ENCODE measurements around the gene TMEM238. TPM values are rescaled to one million over a fixed set of nuclear protein-coding genes. Genes with fewer than 3 reads are reported as not detected.

Gene TMEM238
- total and polyA plus RNA-seq, 4 donors: 0.08 to 0.54 (median 0.47) TPM

DNA sequence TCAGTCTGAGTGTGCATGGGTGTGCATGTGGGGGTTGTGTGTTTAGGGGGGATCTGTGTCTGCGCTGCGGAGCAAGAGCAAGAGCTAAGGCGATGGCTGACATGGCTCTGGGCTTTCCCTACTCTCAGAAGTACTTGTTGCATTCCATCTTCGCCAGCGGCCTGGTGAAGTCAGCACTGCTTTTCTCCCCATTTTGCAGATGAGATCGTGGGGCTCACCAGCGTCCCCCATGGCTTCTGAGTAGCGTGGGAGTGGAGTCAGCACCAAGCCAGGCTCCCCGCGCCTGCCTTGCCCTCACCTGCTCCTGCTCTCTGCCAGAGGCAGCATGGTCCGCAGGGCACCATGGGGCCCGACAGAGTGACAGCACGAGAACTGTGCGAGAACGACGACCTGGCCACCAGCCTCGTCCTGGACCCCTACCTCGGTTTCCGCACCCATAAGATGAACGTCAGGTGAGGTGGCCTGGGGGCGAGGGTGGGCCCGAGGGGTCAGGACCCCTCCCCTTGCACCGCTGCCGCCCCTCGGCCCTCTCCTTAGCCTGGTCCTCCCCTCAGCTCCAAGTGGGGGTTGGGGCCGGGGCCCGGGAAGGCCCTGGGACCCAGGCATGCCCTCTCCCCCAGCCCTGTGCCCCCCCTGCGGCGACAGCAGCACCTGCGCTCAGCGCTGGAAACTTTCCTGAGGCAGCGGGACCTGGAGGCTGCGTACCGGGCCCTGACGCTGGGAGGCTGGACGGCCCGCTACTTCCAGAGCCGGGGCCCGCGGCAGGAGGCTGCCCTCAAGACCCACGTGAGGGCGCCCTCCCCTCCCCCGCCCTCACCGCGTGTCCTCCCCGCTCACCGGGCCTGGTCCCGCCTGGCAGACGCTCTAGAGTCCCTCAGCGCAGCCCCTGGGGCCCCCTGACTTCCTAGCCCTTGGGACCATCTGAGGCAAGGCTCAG is 42.2 kb downstream of the TMEM238 start:
- TF ChIP-seq, protein P1, sequence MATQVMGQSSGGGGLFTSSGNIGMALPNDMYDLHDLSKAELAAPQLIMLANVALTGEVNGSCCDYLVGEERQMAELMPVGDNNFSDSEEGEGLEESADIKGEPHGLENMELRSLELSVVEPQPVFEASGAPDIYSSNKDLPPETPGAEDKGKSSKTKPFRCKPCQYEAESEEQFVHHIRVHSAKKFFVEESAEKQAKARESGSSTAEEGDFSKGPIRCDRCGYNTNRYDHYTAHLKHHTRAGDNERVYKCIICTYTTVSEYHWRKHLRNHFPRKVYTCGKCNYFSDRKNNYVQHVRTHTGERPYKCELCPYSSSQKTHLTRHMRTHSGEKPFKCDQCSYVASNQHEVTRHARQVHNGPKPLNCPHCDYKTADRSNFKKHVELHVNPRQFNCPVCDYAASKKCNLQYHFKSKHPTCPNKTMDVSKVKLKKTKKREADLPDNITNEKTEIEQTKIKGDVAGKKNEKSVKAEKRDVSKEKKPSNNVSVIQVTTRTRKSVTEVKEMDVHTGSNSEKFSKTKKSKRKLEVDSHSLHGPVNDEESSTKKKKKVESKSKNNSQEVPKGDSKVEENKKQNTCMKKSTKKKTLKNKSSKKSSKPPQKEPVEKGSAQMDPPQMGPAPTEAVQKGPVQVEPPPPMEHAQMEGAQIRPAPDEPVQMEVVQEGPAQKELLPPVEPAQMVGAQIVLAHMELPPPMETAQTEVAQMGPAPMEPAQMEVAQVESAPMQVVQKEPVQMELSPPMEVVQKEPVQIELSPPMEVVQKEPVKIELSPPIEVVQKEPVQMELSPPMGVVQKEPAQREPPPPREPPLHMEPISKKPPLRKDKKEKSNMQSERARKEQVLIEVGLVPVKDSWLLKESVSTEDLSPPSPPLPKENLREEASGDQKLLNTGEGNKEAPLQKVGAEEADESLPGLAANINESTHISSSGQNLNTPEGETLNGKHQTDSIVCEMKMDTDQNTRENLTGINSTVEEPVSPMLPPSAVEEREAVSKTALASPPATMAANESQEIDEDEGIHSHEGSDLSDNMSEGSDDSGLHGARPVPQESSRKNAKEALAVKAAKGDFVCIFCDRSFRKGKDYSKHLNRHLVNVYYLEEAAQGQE (IDR thresholded peaks at IDR 0.05): no peak
- TF ChIP-seq, protein P2, sequence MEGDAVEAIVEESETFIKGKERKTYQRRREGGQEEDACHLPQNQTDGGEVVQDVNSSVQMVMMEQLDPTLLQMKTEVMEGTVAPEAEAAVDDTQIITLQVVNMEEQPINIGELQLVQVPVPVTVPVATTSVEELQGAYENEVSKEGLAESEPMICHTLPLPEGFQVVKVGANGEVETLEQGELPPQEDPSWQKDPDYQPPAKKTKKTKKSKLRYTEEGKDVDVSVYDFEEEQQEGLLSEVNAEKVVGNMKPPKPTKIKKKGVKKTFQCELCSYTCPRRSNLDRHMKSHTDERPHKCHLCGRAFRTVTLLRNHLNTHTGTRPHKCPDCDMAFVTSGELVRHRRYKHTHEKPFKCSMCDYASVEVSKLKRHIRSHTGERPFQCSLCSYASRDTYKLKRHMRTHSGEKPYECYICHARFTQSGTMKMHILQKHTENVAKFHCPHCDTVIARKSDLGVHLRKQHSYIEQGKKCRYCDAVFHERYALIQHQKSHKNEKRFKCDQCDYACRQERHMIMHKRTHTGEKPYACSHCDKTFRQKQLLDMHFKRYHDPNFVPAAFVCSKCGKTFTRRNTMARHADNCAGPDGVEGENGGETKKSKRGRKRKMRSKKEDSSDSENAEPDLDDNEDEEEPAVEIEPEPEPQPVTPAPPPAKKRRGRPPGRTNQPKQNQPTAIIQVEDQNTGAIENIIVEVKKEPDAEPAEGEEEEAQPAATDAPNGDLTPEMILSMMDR (IDR thresholded peaks at IDR 0.05; ENCODE audit: low read depth, low read length, missing input control): no peak
- TF ChIP-seq JUND (IDR thresholded peaks at IDR 0.05) (no peak), GABPA (IDR thresholded peaks at IDR 0.05 in 1 of 2, conservative IDR thresholded peaks at IDR 0.05 in 1 of 2) (no peak), FOXA1 (IDR thresholded peaks at IDR 0.05) (no peak), TAF1 (conservative IDR thresholded peaks at IDR 0.05) (no peak), EGR1 (IDR thresholded peaks at IDR 0.05; ENCODE audit: low read depth in 2 of 2) (no peak), FOXA2 (IDR thresholded peaks at IDR 0.05) (no peak)
- TF ChIP-seq, protein P3, sequence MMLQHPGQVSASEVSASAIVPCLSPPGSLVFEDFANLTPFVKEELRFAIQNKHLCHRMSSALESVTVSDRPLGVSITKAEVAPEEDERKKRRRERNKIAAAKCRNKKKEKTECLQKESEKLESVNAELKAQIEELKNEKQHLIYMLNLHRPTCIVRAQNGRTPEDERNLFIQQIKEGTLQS (IDR thresholded peaks at IDR 0.05): no peak
- H3K4me1 ChIP-seq (ENCODE audit: control insufficient read depth in 4 of 4, insufficient read depth in 4 of 4, low read length in 3 of 4): peaks cover 8 to 18% (median 11%) of the 10 kb centered on the region in 4 donors
- 94% methylated on average over 50 of the region's 50 CpGs for WGBS
- H3K9ac ChIP-seq (ENCODE audit: low read depth in 1 of 2, low read length in 2 of 2): no peak overlapping the region
- no peaks in the 10 kb centered on the region for H3K27me3 ChIP-seq (ENCODE audit: control insufficient read depth in 4 of 4, insufficient read depth in 4 of 4, low read length in 3 of 4)
- no peaks in the 10 kb centered on the region for H3K9me3 ChIP-seq (ENCODE audit: control insufficient read depth in 4 of 4, low read length in 3 of 4)
- no peak overlapping the region for H3K4me3 ChIP-seq (ENCODE audit: low read depth in 1 of 3, low read length in 3 of 3)
- peaks cover 0 to 10% (median 1%) of the 10 kb centered on the region in 4 donors for H3K36me3 ChIP-seq (ENCODE audit: control insufficient read depth in 4 of 4, insufficient read depth in 3 of 4, low read depth in 1 of 4, low read length in 3 of 4)
- no peak overlapping the region for H3K27ac ChIP-seq (ENCODE audit: low read depth in 1 of 2, low read length in 2 of 2)
- no peak for DNase-seq (ENCODE audit: low spot score)

DNA sequence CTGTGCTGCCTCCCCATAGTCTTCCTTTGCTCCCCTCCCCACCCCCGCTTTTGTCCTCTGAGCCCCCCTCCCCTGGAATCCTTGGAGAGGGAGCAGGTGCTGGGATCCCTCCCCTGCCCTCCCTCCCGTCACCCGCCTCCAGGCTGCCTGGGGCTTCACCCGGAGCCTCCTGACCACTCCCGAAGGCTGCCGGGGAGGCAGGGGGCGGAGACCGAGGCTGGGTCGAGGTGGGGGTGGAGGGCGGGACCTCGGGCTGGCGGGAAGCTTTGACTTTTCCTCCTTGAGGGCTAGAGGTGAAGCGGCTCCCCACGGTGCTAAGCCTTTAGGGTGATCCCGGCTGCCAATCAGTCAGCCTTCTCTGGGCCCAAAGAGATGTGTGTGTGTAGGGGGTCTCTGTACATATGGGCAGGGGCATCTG is 42.9 kb downstream of the TMEM238 start:
- DNase-seq (ENCODE audit: low spot score): peak; percentile 81
- Histone ChIP-seq H3K9me3 (ENCODE audit: control insufficient read depth in 4 of 4, low read length in 3 of 4) (no peaks in the 10 kb centered on the region), H3K27ac (ENCODE audit: low read depth in 1 of 2, low read length in 2 of 2) (no peak overlapping the region), H3K9ac (ENCODE audit: low read depth in 1 of 2, low read length in 2 of 2) (no peak overlapping the region), H3K36me3 (ENCODE audit: control insufficient read depth in 4 of 4, insufficient read depth in 3 of 4, low read depth in 1 of 4, low read length in 3 of 4) (peaks cover 0 to 8% (median 1%) of the 10 kb centered on the region in 4 donors), H3K27me3 (ENCODE audit: control insufficient read depth in 4 of 4, insufficient read depth in 4 of 4, low read length in 3 of 4) (no peaks in the 10 kb centered on the region), H3K4me3 (ENCODE audit: low read depth in 1 of 3, low read length in 3 of 3) (peak overlapping the region in 1 of 3 donors; percentile 74), H3K4me1 (ENCODE audit: control insufficient read depth in 4 of 4, insufficient read depth in 4 of 4, low read length in 3 of 4) (peaks cover 8 to 18% (median 11%) of the 10 kb centered on the region in 4 donors)
- TF ChIP-seq NR2F2 (IDR thresholded peaks at IDR 0.05) (no peak), FOXA1 (IDR thresholded peaks at IDR 0.05) (no peak), RAD21 (IDR thresholded peaks at IDR 0.05) (no peak), SP1 (IDR thresholded peaks at IDR 0.05) (no peak), HNF4G (IDR thresholded peaks at IDR 0.05) (no peak), RXRA (IDR thresholded peaks at IDR 0.05) (no peak), GABPA (IDR thresholded peaks at IDR 0.05 in 1 of 2, conservative IDR thresholded peaks at IDR 0.05 in 1 of 2) (no peak), YY1 (IDR thresholded peaks at IDR 0.05) (no peak), EGR1 (IDR thresholded peaks at IDR 0.05; ENCODE audit: low read depth in 2 of 2) (no peak), HNF4A (conservative IDR thresholded peaks at IDR 0.05) (no peak)
- TF ChIP-seq, protein P1 (IDR thresholded peaks at IDR 0.05): no peak
- TF ChIP-seq, protein P3 (IDR thresholded peaks at IDR 0.05): no peak
- WGBS: 27% methylated on average over 15 of the region's 15 CpGs
